GM12864 (cell line): ENCODE results near the gene ZNF79.
A peak's percentile ranks its signal among the peaks of the same experiment; 100 is the strongest.

Experiments
- DNase-seq: peaks from one replicate; pipeline ENCODE4 v3.0.0-alpha.2; 2011; ENCODE audit warnings: low read depth
- H3K4me3 ChIP-seq: 2 replicates; pipeline ENCODE4 v1.5.1; 2011; ENCODE audit warnings: mild to moderate bottlenecking, low read depth, low read length, control low read depth
- CTCF ChIP-seq: IDR thresholded peaks from 2 replicates; pipeline ENCODE4 v1.5.1; 2011; ENCODE audit warnings: low read depth, mild to moderate bottlenecking, moderate library complexity, low read length, control low read depth, inconsistent platforms; ENCODE audit errors: missing control alignments

Gene ZNF79

GRCh38 chr9:127423476-127423933 is 677 bp upstream of the ZNF79 start:
- DNase-seq, result no peak
- no peak for TF ChIP-seq CTCF
- peak overlapping the region; percentile 95 for H3K4me3 ChIP-seq

- H3K4me3 ChIP-seq, result peak overlapping the region; percentile 95
- DNase-seq, result no peak
- TF ChIP-seq CTCF, result no peak
Measured at GRCh38 chr9:127424676-127424999, 456 bp downstream of the ZNF79 start.

- DNase-seq, result no peak
- TF ChIP-seq CTCF, result no peak
- no peak overlapping the region for H3K4me3 ChIP-seq
Measured at GRCh38 chr9:127426756-127427155, 2.6 kb downstream of the ZNF79 start.

- TF ChIP-seq CTCF, result no peak
- no peak for DNase-seq
- no peak overlapping the region for H3K4me3 ChIP-seq
Measured at GRCh38 chr9:127428348-127428747, 4.2 kb downstream of the ZNF79 start.

- no peak for DNase-seq
- no peak for TF ChIP-seq CTCF
- no peak overlapping the region for H3K4me3 ChIP-seq
Measured at GRCh38 chr9:127430415-127430814, 6.2 kb downstream of the ZNF79 start.

GRCh38 chr9:127437497-127438264 is 13.5 kb downstream of the ZNF79 start:
- no peak for TF ChIP-seq CTCF
- no peak for DNase-seq
- H3K4me3 ChIP-seq, result no peak overlapping the region

GRCh38 chr9:127438394-127438793 is 14.2 kb downstream of the ZNF79 start:
- no peak overlapping the region for H3K4me3 ChIP-seq
- no peak for TF ChIP-seq CTCF
- DNase-seq, result no peak
